Measurements from ENCODE around the gene VSIR.
A peak's percentile ranks its signal among the peaks of the same experiment; 100 is the strongest.

The VSIR gene

DNA sequence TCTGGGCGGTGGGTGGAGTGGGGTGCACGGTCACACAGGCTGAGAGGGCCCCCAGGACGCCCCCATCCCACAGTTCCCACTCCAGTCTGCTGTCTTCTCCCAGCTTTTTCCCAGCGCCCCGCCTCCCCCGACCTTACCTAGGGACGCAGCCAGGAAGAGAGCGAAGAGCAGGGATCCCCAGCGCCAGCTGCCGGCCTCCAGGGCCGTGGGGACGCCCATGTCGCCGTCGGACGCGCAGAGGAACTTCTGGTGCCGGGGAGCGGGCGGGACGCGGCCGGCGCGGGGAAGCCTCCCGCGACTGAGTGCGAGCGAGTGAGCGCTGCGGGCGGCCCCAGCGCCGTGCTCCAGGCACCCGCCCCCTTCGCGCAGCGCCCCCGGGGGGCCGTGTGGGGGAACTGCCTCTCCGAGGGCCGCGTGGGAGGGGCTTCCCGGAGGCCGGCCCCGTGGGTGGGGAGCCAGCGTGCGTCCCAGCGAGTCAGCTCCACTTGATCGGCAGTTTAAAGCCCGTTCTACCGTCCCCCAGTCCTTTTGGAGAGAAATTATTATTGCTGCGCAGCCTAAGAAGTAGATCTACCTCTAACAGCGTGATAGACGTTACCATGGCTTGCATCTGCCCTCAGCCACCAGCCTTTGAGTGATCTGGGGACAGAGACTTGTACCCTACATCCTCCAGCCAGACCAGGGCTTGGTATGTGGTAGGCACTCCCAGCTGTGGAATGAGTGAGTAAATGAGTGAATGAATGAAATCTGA, at the start of gene VSIR:
TSS of gene VSIR (minus strand) at position 300 of the 751 bp plus-strand sequence. CDS start at position 219, 81 bp downstream.
- H3K4me1 Mint-ChIP-seq, result peaks cover 59% of the 10 kb centered on the region
- H3K36me3 Mint-ChIP-seq, result peaks cover 3% of the 10 kb centered on the region
- DNase-seq (ENCODE audit: low spot score in 2 of 2) (peak; percentile 99 to 100), ATAC-seq (ENCODE audit: low read depth) (peak; percentile 73)
- H3K9me3 Mint-ChIP-seq, result peaks cover 1% of the 10 kb centered on the region
- no peaks in the 10 kb centered on the region for H3K27me3 Mint-ChIP-seq
- peak within 1 kb of the TSS; percentile 95 for H3K27ac Mint-ChIP-seq
- H3K4me3 Mint-ChIP-seq, result peak within 1 kb of the TSS; percentile 89

DNA sequence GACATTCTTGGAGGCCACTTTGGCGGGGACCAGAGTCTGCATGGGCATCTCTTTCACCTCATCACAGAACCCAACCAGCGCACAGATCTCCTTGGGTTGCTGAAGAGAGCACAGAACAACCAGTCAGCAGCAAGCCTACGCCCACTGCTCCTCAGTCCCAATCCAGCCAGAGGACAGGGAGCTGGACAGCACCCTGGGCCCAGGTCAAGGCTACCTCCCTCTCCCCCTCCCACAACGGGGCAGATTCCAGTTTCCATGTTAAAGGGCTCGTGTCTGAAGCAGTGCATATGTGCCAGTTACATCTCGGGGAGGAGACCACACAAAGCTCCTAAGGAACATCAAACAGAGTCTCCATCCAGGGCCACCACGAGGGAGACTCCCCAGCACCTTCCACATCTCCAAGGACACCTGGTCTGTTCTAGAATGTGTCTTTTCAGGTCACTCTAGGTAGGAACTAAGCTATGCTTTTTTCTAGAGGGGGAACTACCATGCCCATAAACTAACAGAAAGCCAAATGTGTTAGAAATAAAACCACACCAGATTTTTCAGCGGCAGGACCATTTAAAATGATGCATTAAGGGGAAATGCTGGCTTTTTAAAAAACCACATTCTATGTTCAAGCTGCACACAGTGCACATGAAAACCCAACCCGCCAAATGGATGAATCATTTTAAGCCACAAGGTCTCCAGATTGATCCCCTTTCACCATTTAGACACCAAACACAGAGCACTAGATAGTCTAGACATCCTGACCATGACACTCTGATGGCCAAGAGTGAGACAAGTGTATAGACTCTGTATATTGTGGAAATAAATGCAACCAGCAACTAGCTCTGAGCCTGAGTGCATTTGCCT, 48.8 kb upstream of the VSIR start:
- no peaks in the 10 kb centered on the region for H3K9me3 Mint-ChIP-seq
- no peak for DNase-seq (ENCODE audit: low spot score in 2 of 2)
- H3K4me3 Mint-ChIP-seq, result no peak overlapping the region
- no peaks in the 10 kb centered on the region for H3K27me3 Mint-ChIP-seq
- no peak for ATAC-seq (ENCODE audit: low read depth)
- H3K36me3 Mint-ChIP-seq, result peaks cover 36% of the 10 kb centered on the region
- H3K4me1 Mint-ChIP-seq, result no peaks in the 10 kb centered on the region
- H3K27ac Mint-ChIP-seq, result no peak overlapping the region

DNA sequence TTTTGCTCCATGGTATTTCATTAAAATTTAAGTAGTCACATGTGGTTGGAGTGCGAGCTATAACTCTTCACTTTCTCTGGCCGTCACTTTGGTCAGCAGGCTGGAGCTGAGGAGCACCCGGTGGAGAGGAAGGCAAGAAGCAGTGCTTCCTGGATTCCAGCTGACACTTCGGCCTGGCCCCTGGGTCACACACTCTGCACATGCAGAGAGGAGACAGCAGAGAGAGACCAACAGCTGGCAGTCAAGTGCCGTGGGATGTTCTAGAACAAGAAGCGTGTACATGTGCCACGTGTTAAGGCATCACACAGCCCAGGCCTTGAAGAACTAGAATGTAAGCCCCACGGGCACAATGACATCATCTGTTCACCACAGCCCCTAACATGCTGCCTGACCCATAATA, 47.6 kb upstream of the VSIR start:
- Mint-ChIP-seq H3K36me3 (peaks cover 36% of the 10 kb centered on the region), H3K4me3 (no peak overlapping the region), H3K4me1 (no peaks in the 10 kb centered on the region), H3K9me3 (no peaks in the 10 kb centered on the region), H3K27me3 (no peaks in the 10 kb centered on the region), H3K27ac (no peak overlapping the region)
- no peak for ATAC-seq (ENCODE audit: low read depth)
- DNase-seq (ENCODE audit: low spot score in 2 of 2), result no peak

GRCh38 chr10:71819985-71820384, 46.7 kb upstream of the VSIR start:
- H3K9me3 Mint-ChIP-seq, result no peaks in the 10 kb centered on the region
- DNase-seq (ENCODE audit: low spot score in 2 of 2), result no peak

DNA sequence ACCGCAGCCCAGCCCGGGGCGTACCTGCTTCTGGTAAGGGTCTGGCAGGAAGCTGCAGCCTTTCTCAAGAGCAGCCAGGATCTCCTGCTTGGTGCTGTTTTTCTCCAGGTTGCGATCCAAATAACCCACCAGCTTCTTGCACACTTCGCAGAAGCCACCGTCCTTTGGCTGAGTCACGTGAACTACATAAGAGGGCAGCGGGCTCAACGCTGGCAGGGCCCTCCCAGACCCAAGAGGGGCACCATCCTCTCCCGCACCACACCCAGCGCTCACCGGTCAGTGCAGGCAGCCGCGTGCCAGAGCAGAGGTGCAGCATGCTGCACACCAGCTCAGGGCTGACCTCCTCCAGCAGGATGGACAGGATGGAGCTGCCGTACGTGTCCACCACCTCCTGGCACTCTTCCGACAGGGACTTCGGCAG, 46.1 kb upstream of the VSIR start:
- no peak overlapping the region for H3K27ac Mint-ChIP-seq
- H3K4me1 Mint-ChIP-seq, result peaks cover 2% of the 10 kb centered on the region
- ATAC-seq (ENCODE audit: low read depth) (no peak), DNase-seq (ENCODE audit: low spot score in 2 of 2) (no peak)
- H3K4me3 Mint-ChIP-seq, result no peak overlapping the region
- H3K36me3 Mint-ChIP-seq, result peaks cover 32% of the 10 kb centered on the region
- no peaks in the 10 kb centered on the region for H3K9me3 Mint-ChIP-seq
- no peaks in the 10 kb centered on the region for H3K27me3 Mint-ChIP-seq

More at GRCh38 chr10:71819985-71820384, 46.7 kb upstream of the VSIR start:
- Mint-ChIP-seq H3K4me1 (no peaks in the 10 kb centered on the region), H3K27ac (no peak overlapping the region), H3K27me3 (no peaks in the 10 kb centered on the region), H3K4me3 (no peak overlapping the region), H3K36me3 (peaks cover 32% of the 10 kb centered on the region)
- ATAC-seq (ENCODE audit: low read depth), result no peak

DNA sequence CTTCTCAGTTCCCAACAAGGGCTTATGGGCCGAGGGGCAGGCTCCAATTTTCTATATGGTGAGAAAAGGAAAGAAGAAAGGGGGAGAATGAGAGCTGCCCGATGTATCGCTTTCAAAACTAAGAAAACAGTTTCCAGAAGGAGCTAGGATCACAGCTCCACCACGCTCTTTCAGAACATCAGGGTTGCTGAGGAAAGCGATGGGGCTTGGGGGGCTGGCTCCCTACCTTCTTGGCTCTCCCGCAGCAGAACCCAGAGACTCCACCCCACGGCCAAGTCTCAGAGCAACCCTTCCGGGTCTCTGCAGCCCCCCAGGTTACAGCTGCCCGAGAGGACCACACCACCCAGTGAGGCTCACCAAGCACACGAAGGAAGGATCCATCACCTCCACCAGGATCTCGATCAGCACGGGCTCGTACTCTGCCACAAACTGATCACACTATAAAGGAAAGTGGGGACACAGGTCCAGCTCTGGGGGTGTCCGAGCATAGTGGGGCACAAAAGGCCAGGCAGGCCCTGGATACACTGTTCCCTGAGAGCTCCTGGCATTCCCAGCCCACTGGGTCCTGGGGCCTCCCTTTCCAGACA, 45.4 kb upstream of the VSIR start:
- H3K4me1 Mint-ChIP-seq, result peaks cover 4% of the 10 kb centered on the region
- DNase-seq (ENCODE audit: low spot score in 2 of 2) (no peak), ATAC-seq (ENCODE audit: low read depth) (no peak)
- H3K27me3 Mint-ChIP-seq, result no peaks in the 10 kb centered on the region
- H3K27ac Mint-ChIP-seq, result no peak overlapping the region
- H3K36me3 Mint-ChIP-seq, result peaks cover 32% of the 10 kb centered on the region
- no peaks in the 10 kb centered on the region for H3K9me3 Mint-ChIP-seq
- no peak overlapping the region for H3K4me3 Mint-ChIP-seq

- Mint-ChIP-seq H3K9me3 (no peaks in the 10 kb centered on the region), H3K27me3 (no peaks in the 10 kb centered on the region), H3K4me1 (peaks cover 4% of the 10 kb centered on the region), H3K27ac (no peak overlapping the region), H3K4me3 (no peak overlapping the region), H3K36me3 (peaks cover 30% of the 10 kb centered on the region)
- ATAC-seq (ENCODE audit: low read depth) (no peak), DNase-seq (ENCODE audit: low spot score in 2 of 2) (no peak)
Measured at GRCh38 chr10:71817831-71818655, 44.7 kb upstream of the VSIR start.

GRCh38 chr10:71816936-71817618, 43.8 kb upstream of the VSIR start:
- no peaks in the 10 kb centered on the region for H3K9me3 Mint-ChIP-seq
- DNase-seq (ENCODE audit: low spot score in 2 of 2) (no peak), ATAC-seq (ENCODE audit: low read depth) (no peak)
- no peak overlapping the region for H3K27ac Mint-ChIP-seq
- no peaks in the 10 kb centered on the region for H3K27me3 Mint-ChIP-seq
- H3K36me3 Mint-ChIP-seq, result peaks cover 30% of the 10 kb centered on the region
- no peak overlapping the region for H3K4me3 Mint-ChIP-seq
- H3K4me1 Mint-ChIP-seq, result peaks cover 4% of the 10 kb centered on the region

DNA sequence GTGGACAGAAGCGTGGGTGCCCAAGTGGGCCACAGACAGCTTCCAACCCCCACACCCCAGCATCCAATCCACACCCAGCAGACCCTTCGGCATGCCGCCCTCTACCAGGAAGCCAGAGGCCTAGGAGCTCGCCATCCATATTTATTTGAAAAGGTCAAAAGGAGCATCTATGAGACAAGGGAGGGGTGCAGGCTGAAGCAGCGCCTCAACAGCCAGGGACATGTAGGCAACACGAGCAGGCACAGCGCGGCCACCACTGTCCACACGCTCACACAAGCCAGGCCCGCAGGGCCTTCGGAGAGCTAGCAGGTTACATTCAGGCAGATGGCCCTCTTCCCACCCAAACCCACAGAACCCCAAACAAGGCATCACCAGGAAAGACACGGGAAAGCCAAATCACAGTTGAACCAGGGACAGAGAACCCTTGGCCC, 43.1 kb upstream of the VSIR start:
- no peaks in the 10 kb centered on the region for H3K27me3 Mint-ChIP-seq
- peak overlapping the region; percentile 31 for H3K27ac Mint-ChIP-seq
- peaks cover 26% of the 10 kb centered on the region for H3K36me3 Mint-ChIP-seq
- H3K9me3 Mint-ChIP-seq, result no peaks in the 10 kb centered on the region
- H3K4me1 Mint-ChIP-seq, result peaks cover 4% of the 10 kb centered on the region
- no peak for DNase-seq (ENCODE audit: low spot score in 2 of 2)
- no peak for ATAC-seq (ENCODE audit: low read depth)
- no peak overlapping the region for H3K4me3 Mint-ChIP-seq

GRCh38 chr10:71815515-71816130, 42.3 kb upstream of the VSIR start:
- no peaks in the 10 kb centered on the region for H3K9me3 Mint-ChIP-seq
- H3K27me3 Mint-ChIP-seq, result no peaks in the 10 kb centered on the region
- ATAC-seq (ENCODE audit: low read depth), result no peak
- peaks cover 21% of the 10 kb centered on the region for H3K36me3 Mint-ChIP-seq
- no peak overlapping the region for H3K27ac Mint-ChIP-seq
- no peak overlapping the region for H3K4me3 Mint-ChIP-seq
- no peak for DNase-seq (ENCODE audit: low spot score in 2 of 2)
- peaks cover 4% of the 10 kb centered on the region for H3K4me1 Mint-ChIP-seq

- H3K27ac Mint-ChIP-seq, result no peak overlapping the region
- H3K27me3 Mint-ChIP-seq, result no peaks in the 10 kb centered on the region
- DNase-seq (ENCODE audit: low spot score in 2 of 2) (no peak), ATAC-seq (ENCODE audit: low read depth) (no peak)
- H3K9me3 Mint-ChIP-seq, result no peaks in the 10 kb centered on the region
- H3K4me1 Mint-ChIP-seq, result peaks cover 4% of the 10 kb centered on the region
- H3K4me3 Mint-ChIP-seq, result no peak overlapping the region
- H3K36me3 Mint-ChIP-seq, result peaks cover 19% of the 10 kb centered on the region
Measured at GRCh38 chr10:71814922-71815411, 41.6 kb upstream of the VSIR start.

GRCh38 chr10:71812913-71813590, 39.7 kb upstream of the VSIR start:
- Mint-ChIP-seq H3K36me3 (peaks cover 7% of the 10 kb centered on the region), H3K9me3 (no peaks in the 10 kb centered on the region), H3K4me3 (no peak overlapping the region), H3K4me1 (peaks cover 6% of the 10 kb centered on the region), H3K27ac (no peak overlapping the region), H3K27me3 (peaks cover 3% of the 10 kb centered on the region)
- ATAC-seq (ENCODE audit: low read depth), result no peak
- no peak for DNase-seq (ENCODE audit: low spot score in 2 of 2)
